ENCODE measurements around the gene RRN3.
"Not testable (repeated sequence)": the region's sequence is repeated elsewhere in the genome, so short reads cannot be mapped to it uniquely, and the experiment has no call there.

The RRN3 gene

GRCh38 chr16:15093955-15094827, at the start of gene RRN3:
RRN3 (minus strand) TSS chr16:15094272; CDS start chr16:15094233, 39 bp downstream.
- Histone ChIP-seq H3K79me2 (ENCODE audit: insufficient read depth, low read length) (peaks cover 29% of the 10 kb centered on the region), H2AFZ (ENCODE audit: low read depth, low read length) (peak within 1 kb of the TSS; percentile 98), H3K4me2 (ENCODE audit: insufficient read depth, low read length) (peak within 1 kb of the TSS; percentile 79), H3K36me3 (ENCODE audit: insufficient read depth, low read length) (peaks cover 14% of the 10 kb centered on the region; the same call in 1 of the 2 replicates), H3K27ac (ENCODE audit: low read length) (peak within 1 kb of the TSS; percentile 74), H3K4me1 (ENCODE audit: insufficient read depth, low read length) (peaks cover 16% of the 10 kb centered on the region), H3K9ac (ENCODE audit: low read depth, low read length) (peak within 1 kb of the TSS; percentile 75), H3K4me3 (ENCODE audit: low read depth in 1 of 2, low read length in 2 of 2) (peak within 1 kb of the TSS; percentile 74 to 87)
- not testable (repeated sequence) for H4K20me1 ChIP-seq (ENCODE audit: insufficient read depth, low read length); H3K27me3 ChIP-seq (ENCODE audit: insufficient read depth, low read length, poor library complexity); H3K9me3 ChIP-seq (ENCODE audit: insufficient read depth, low read length, severe bottlenecking)
- DNase-seq: peak; percentile 90
- peak; percentile 100 for ATAC-seq (ENCODE audit: insufficient read depth, low read depth)

GRCh38 chr16:15143601-15144091, 49.6 kb upstream of the RRN3 start:
- not testable (repeated sequence) for H3K36me3 ChIP-seq (ENCODE audit: insufficient read depth, low read length); H3K4me1 ChIP-seq (ENCODE audit: insufficient read depth, low read length); H3K27ac ChIP-seq (ENCODE audit: low read length); H3K9ac ChIP-seq (ENCODE audit: low read depth, low read length); H3K4me2 ChIP-seq (ENCODE audit: insufficient read depth, low read length); H3K4me3 ChIP-seq (ENCODE audit: low read depth in 1 of 2, low read length in 2 of 2); DNase-seq; H3K27me3 ChIP-seq (ENCODE audit: insufficient read depth, low read length, poor library complexity); ATAC-seq (ENCODE audit: insufficient read depth, low read depth); H3K9me3 ChIP-seq (ENCODE audit: insufficient read depth, low read length, severe bottlenecking); H2AFZ ChIP-seq (ENCODE audit: low read depth, low read length)
- peaks cover 34% of the 10 kb centered on the region for H4K20me1 ChIP-seq (ENCODE audit: insufficient read depth, low read length)
- H3K79me2 ChIP-seq (ENCODE audit: insufficient read depth, low read length): peaks cover 35% of the 10 kb centered on the region

GRCh38 chr16:15142891-15143600, 49.0 kb upstream of the RRN3 start:
- not testable (repeated sequence) for H3K36me3 ChIP-seq (ENCODE audit: insufficient read depth, low read length); H3K9ac ChIP-seq (ENCODE audit: low read depth, low read length); H3K4me2 ChIP-seq (ENCODE audit: insufficient read depth, low read length); H3K4me1 ChIP-seq (ENCODE audit: insufficient read depth, low read length); H3K9me3 ChIP-seq (ENCODE audit: insufficient read depth, low read length, severe bottlenecking); H3K4me3 ChIP-seq (ENCODE audit: low read depth in 1 of 2, low read length in 2 of 2); ATAC-seq (ENCODE audit: insufficient read depth, low read depth); H3K27ac ChIP-seq (ENCODE audit: low read length); H3K27me3 ChIP-seq (ENCODE audit: insufficient read depth, low read length, poor library complexity); DNase-seq; H2AFZ ChIP-seq (ENCODE audit: low read depth, low read length)
- Histone ChIP-seq H4K20me1 (ENCODE audit: insufficient read depth, low read length) (peaks cover 34% of the 10 kb centered on the region), H3K79me2 (ENCODE audit: insufficient read depth, low read length) (peaks cover 35% of the 10 kb centered on the region)

- not testable (repeated sequence) for H3K4me3 ChIP-seq (ENCODE audit: low read depth in 1 of 2, low read length in 2 of 2); H3K27me3 ChIP-seq (ENCODE audit: insufficient read depth, low read length, poor library complexity); H3K27ac ChIP-seq (ENCODE audit: low read length); ATAC-seq (ENCODE audit: insufficient read depth, low read depth); H3K36me3 ChIP-seq (ENCODE audit: insufficient read depth, low read length); H3K4me1 ChIP-seq (ENCODE audit: insufficient read depth, low read length); H3K4me2 ChIP-seq (ENCODE audit: insufficient read depth, low read length); DNase-seq; H2AFZ ChIP-seq (ENCODE audit: low read depth, low read length); H3K9ac ChIP-seq (ENCODE audit: low read depth, low read length); H3K9me3 ChIP-seq (ENCODE audit: insufficient read depth, low read length, severe bottlenecking)
- Histone ChIP-seq H3K79me2 (ENCODE audit: insufficient read depth, low read length) (peaks cover 35% of the 10 kb centered on the region), H4K20me1 (ENCODE audit: insufficient read depth, low read length) (peaks cover 34% of the 10 kb centered on the region)
These were observed 48.2 kb upstream of the RRN3 start for GRCh38 chr16:15142107-15142890.

- no peak overlapping the region for H3K4me2 ChIP-seq (ENCODE audit: insufficient read depth, low read length)
- no peak overlapping the region for H3K4me3 ChIP-seq (ENCODE audit: low read depth in 1 of 2, low read length in 2 of 2)
- H3K79me2 ChIP-seq (ENCODE audit: insufficient read depth, low read length): peaks cover 33% of the 10 kb centered on the region
- no peak overlapping the region for H3K27ac ChIP-seq (ENCODE audit: low read length)
- no peaks in the 10 kb centered on the region for H3K9me3 ChIP-seq (ENCODE audit: insufficient read depth, low read length, severe bottlenecking)
- no peak overlapping the region for H2AFZ ChIP-seq (ENCODE audit: low read depth, low read length)
- H3K27me3 ChIP-seq (ENCODE audit: insufficient read depth, low read length, poor library complexity): no peaks in the 10 kb centered on the region
- H4K20me1 ChIP-seq (ENCODE audit: insufficient read depth, low read length): peaks cover 34% of the 10 kb centered on the region
- no peak for DNase-seq
- no peaks in the 10 kb centered on the region for H3K36me3 ChIP-seq (ENCODE audit: insufficient read depth, low read length)
- ATAC-seq (ENCODE audit: insufficient read depth, low read depth): no peak
- H3K4me1 ChIP-seq (ENCODE audit: insufficient read depth, low read length): no peaks in the 10 kb centered on the region
- no peak for TF ChIP-seq CTCF (IDR thresholded peaks at IDR 0.05; ENCODE audit: borderline replicate concordance, extremely low read depth, low read length, poor library complexity, severe bottlenecking)
- no peak for TF ChIP-seq EZH2 (IDR thresholded peaks at IDR 0.05; ENCODE audit: borderline replicate concordance, low read depth, low read length, severe bottlenecking)
- no peak overlapping the region for H3K9ac ChIP-seq (ENCODE audit: low read depth, low read length)
These were observed 47.5 kb upstream of the RRN3 start for GRCh38 chr16:15141586-15141985.

- H3K9me3 ChIP-seq (ENCODE audit: insufficient read depth, low read length, severe bottlenecking); H3K27me3 ChIP-seq (ENCODE audit: insufficient read depth, low read length, poor library complexity); H3K27ac ChIP-seq (ENCODE audit: low read length); ATAC-seq (ENCODE audit: insufficient read depth, low read depth); DNase-seq; H3K4me1 ChIP-seq (ENCODE audit: insufficient read depth, low read length); H3K36me3 ChIP-seq (ENCODE audit: insufficient read depth, low read length); H3K4me3 ChIP-seq (ENCODE audit: low read depth in 1 of 2, low read length in 2 of 2); H2AFZ ChIP-seq (ENCODE audit: low read depth, low read length); H3K9ac ChIP-seq (ENCODE audit: low read depth, low read length); H3K4me2 ChIP-seq (ENCODE audit: insufficient read depth, low read length): not testable (repeated sequence)
- Histone ChIP-seq H3K79me2 (ENCODE audit: insufficient read depth, low read length) (peaks cover 27% of the 10 kb centered on the region), H4K20me1 (ENCODE audit: insufficient read depth, low read length) (peaks cover 26% of the 10 kb centered on the region)
These were observed 46.6 kb upstream of the RRN3 start for GRCh38 chr16:15140444-15141365.
